ENCODE data around the gene ETHE1. TPM values are rescaled to one million over a fixed set of nuclear protein-coding genes. Genes with fewer than 3 reads are reported as not detected.
"Not testable (repeated sequence)": the region's sequence is repeated elsewhere in the genome, so short reads cannot be mapped to it uniquely, and the experiment has no call there.

Gene ETHE1
- total RNA-seq, 1 donor from 2014 or later, result 81.1 TPM

DNA sequence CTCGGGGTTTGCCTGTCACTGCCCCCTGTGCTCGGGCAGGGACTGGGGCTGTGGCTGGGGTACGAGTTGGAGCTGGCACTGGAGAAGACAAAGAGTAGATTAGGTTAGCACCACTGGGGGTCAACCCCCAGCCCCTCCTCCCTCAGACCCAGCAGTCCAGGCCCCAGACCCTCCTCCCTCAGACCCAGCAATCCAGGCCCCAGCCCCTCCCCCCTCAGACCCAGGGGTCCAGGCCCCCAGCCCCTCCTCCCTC lies 25.1 kb upstream of the ETHE1 start:
- DNase-seq (ENCODE audit: low read depth, low spot score), result no peak

DNA sequence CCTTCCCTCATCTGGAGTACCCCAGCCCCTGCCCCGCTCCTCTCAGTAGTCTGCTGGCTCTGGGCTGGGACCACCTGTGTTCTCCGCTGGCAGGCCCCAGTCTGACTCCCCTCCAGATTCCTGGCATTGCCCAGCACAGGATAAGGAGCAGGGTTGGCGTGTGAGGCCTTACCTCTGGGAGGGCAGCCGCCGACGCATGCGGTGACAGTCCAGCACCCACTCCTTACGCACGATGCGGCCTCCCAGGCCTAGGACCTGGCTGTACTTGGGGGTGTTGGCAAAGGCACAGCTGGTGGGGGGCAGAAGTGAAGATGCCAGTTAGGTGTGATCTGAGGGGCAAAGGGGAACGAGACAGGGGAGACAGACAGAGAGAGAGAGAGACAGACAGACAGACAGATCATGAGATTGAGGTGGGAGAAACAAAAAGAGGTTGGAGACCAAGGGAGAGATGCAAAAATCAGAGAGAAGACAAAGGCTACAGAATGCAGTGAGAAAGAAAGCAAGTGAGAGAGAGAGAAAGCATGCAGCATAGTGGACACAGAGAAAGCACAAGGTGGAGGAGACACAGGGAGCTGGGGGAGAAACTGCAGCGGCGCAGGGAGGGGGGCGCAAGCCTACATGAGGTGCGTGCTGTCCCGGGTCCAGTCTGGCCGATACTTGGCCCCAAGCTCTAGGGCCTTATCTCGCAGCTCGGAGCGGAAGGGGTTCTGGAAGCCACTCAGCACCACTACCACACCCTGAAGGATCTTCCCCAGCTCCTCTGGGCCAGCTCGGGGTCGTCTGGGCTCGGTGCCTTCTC lies 24.6 kb upstream of the ETHE1 start:
- no peak for DNase-seq (ENCODE audit: low read depth, low spot score)

DNA sequence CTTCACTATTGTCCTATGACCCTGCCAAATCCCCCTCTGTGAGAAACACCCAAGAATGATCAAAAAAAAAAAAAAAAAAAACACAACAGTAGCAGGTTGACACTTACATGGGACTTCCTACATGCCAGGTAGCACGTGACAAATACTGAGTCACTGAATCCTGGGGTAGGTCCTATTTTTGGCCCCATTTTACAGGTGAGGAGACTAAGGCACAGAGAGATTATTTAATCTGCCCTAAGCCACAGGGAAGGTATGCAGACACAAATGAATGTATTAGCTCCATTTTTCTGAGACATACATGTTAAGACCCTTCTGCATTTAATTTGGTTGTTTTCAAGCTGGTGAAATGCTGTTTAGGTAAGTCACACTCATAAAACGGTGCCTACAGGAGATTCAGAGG lies 21.7 kb upstream of the ETHE1 start:
- no peak for DNase-seq (ENCODE audit: low read depth, low spot score)

DNA sequence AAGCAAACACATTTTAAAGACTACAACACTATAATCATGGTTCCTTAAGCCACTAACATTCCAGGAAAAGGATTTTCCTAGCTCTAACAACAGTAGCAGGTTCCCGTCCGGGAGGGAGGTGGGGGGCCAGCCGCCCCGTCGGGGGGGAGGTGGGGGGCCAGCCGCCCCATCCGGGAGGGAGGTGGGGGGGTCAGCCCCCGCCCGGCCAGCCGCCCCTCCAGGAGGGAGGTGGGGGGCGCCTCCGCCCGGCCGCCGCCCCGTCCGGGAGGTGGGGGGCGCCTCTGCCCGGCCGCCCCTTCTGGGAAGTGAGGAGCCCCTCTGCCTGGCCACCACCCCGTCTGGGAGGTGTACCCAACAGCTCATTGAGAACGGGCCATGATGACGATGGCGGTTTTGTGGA lies 20.9 kb upstream of the ETHE1 start:
- not testable (repeated sequence) for DNase-seq (ENCODE audit: low read depth, low spot score)

DNA sequence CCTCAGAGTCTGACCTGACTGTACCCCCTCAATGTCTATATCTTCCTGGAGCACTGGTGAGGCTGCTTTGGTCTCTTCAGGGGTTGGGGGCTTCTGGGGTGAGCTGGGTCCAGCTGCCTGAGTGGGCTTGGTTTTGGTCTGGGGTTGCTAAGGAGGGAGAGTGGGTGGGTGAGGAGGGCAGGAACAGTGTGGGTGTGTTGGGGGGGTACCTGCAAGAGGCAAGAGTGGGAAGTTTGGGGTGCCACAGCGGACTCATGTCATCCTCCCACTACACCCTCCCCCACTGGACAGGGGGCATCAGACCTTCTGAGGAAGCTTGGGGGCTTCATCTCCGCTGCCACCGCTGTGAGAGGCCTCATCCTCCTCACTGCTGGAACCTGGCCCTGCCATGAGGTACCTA lies 19.6 kb upstream of the ETHE1 start:
- no peak for DNase-seq (ENCODE audit: low read depth, low spot score)

DNA sequence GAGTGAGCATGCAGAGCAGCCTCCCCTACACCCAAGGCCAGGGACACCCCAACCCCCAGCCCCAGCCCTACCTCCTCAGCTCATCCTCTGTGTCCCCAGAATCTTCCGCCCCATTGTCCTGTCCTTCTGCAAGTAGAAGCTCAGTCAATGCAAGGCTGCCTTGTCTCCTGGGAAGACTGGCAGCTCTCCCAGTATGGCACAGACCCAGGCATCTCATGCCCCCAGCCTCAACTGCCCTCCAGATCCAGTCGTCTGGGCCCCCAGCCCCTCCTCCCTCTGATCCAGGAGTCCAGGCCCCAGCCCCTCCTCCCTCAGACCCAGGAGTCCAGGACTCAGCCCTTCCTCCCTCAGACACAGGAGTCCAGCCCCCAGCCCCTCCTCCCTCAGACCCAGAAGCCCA lies 19.0 kb upstream of the ETHE1 start:
- no peak for DNase-seq (ENCODE audit: low read depth, low spot score)

DNA sequence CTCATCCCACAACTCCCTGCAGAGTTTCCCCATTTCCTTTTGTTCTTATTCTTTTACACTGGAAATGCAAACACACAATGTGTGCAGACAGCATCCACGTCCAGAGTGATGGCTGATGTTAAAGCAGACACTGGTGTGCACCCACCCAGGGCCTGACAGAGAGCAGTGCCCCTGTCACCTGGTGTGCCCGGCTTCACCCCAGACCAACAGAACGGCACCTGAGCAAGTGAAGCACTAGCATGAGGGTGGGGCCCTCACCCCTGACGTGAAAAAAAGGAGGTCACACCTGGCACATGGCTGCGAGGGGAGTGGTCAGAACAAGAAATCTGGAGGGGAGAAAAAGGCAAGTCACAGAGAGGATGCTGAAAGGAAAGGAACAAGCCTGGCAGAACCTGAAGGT lies 18.3 kb upstream of the ETHE1 start:
- DNase-seq (ENCODE audit: low read depth, low spot score), result no peak

DNA sequence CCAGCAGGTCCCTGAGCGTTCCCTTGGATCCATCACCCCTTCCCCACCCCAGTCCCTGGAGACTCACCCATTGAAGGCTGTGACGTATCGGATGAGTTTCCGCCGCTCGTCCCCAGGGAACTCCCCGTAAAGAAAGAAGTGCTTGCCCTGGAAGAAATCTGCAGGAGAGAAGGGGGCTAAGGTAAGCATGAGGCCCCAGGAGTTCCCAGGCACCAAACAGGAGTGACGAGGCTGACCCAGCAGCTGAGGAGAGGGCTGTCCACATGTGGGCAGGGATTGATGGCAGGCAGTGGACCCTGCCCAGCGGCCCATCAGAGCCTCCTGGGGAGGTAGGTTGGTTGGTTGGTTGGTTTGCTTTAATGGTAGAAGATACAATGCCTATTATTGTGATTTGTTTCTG lies 17.1 kb upstream of the ETHE1 start:
- no peak for DNase-seq (ENCODE audit: low read depth, low spot score)

DNA sequence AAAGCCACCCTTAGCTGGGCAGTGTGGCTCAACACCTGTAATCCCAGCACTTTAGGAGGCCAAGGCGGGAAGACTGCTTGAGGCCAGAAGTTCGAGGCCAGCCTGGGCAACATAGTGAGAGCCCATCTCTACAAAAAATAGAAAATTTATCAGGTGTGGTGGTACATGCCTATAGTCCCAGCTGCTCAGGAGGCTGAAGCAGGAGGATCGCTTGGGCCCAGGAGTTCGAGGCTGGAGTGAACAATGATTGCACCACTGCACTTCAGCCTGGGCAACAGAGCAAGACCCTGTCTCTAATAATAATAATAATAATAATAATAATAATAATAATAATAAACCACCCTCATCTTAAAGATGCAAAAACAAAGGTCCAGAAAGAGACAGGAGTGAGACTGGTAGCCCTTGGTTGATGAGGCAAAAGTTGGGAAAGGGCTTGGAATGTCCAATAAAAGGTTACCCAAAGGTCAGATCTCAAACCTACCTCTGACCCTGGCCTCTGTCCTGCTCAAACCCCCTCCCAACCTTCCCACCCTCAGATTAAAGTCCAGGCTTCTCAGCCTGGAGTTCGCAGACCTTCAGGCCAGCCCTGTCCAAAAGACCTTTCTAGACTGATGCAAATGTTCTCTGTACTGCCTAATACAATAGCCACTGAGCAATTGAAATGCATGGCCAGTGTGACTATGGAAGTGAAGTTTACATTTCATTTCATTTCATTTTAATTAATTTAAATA lies 15.1 kb upstream of the ETHE1 start:
- no peak for DNase-seq (ENCODE audit: low read depth, low spot score)

DNA sequence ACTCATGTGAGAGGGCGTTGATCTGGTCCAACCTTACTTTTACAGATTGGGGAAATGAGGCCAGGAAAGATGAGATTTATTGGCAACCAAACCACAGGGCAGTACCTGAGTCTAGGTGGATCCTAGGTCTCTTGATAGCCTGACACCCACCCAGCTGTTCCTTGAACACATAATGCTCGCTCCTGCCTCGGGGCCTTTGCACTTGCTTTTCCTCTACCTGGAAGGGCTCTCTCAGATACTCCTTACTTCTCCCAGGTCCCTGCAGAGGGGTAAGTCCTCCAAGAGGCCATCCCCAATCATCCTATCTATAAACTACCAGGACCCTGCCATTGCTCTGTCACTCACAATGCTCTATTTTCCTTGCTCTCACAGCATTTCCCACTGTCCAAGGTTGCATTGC lies 13.4 kb upstream of the ETHE1 start:
- no peak for DNase-seq (ENCODE audit: low read depth, low spot score)

DNA sequence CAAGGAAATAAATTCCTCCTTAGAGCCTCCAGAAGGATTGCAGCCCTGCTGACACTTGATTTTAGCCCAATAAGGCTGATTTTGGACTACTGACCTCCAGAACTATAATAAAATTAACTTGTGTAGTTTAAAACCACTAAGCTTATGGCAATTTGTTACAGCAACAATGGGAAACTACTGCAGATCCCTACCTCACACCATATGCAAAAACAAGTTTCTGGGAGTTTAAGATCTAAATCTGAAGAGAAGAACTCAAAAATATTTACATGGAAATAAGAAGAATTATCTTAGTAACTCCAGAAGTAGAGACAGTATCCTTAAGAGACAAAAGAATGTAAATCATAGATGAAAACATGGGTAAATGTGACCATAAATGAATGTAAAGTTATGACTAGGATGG lies 11.9 kb upstream of the ETHE1 start:
- DNase-seq (ENCODE audit: low read depth, low spot score), result no peak

DNA sequence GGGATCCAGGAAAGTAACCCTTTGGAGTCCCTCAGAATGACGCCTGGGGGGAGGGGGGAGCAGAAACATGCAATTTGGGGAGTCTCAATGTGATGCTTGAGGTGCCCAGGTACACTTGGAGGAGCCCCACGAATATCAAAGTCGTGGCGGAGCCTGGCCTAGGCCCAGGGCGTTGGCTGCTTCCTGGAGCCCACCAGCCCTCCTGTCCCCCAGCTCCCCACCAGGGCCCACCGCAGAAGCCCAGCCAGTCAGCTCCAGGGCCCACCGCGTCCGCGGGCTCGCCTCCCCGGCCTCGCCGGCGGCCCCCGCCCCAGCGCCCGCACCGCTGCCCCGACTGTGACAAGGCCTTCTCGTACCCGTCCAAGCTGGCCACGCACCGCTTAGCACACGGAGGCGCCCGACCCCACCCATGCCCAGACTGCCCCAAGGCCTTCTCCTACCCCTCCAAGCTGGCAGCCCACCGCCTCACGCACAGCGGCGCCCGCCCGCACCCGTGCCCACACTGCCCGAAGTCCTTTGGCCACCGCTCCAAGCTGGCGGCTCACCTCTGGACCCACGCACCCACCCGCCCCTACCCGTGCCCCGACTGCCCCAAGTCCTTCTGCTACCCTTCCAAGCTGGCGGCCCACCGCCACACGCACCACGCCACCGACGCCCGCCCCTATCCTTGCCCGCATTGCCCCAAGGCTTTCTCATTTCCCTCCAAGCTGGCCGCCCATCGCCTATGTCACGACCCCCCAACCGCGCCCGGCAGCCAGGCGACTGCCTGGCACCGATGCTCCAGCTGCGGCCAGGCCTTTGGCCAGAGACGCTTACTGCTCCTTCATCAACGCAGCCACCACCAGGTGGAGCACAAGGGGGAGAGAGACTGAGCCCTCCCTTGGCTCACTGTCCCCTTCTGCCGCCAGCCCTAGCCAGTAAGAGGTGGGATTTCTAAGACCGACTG lies 8.1 kb upstream of the ETHE1 start:
- DNase-seq (ENCODE audit: low read depth, low spot score), result no peak

DNA sequence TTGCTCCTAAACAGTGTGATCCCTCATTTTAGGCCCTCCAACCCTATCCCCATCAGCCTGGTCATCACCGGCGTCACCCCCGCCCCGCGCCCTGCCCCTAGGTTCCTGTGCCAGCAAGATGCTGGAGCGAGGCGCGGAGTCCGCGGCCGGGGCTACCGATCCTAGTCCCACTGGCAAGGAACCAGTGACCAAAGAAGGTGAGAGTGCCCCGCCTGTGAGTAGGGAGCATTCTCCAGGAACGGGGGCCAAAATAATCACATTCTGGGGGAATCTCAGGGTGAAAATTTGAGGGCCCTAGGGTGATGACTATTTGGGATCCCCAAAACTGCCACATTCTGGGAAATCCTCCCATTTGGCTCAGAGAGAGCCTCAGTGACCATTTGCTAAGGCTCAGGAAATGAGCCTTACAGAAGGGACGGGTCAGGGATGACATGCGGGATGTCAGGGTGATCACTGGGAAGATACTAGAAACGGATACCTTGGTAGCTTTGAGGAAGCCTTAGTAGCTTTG lies 7.4 kb upstream of the ETHE1 start:
- no peak for DNase-seq (ENCODE audit: low read depth, low spot score)

DNA sequence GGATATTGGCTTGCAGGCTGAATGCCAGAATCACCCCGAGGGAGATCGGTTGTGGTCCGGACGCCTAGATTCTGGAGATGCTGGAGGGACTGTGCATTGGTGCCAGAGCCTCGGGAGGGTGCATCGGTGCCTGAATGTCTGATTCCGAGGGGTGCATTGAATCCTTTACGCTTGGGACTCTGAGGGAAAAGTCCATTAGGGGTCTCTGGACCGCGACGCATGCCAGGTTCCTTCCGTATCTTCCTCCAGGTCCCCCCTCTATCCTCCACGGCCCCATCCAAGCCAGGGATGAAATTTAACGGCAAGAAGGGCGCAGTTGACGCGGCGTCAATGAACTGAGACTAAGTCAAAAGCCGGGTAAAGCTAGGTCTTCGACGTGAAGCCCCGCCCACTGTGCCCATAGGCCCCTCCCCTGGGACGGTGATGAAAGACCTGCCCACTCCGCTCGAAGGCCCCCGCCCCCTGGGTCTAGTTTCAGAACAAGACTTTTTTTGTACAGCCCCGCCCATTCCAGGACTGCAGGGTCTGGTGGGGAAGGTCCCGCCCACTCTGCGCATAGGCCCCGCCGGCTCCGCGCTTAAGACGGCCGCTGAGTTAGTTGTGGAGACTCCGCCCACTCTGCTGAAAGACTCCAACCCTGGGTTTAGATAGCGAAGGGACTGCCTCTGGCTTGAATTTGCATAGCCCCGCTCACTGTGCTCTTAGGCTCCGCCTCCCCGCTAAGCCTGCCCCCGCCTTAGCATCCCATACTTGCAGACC lies 6.7 kb upstream of the ETHE1 start:
- DNase-seq (ENCODE audit: low read depth, low spot score), result peak; percentile 99

DNA sequence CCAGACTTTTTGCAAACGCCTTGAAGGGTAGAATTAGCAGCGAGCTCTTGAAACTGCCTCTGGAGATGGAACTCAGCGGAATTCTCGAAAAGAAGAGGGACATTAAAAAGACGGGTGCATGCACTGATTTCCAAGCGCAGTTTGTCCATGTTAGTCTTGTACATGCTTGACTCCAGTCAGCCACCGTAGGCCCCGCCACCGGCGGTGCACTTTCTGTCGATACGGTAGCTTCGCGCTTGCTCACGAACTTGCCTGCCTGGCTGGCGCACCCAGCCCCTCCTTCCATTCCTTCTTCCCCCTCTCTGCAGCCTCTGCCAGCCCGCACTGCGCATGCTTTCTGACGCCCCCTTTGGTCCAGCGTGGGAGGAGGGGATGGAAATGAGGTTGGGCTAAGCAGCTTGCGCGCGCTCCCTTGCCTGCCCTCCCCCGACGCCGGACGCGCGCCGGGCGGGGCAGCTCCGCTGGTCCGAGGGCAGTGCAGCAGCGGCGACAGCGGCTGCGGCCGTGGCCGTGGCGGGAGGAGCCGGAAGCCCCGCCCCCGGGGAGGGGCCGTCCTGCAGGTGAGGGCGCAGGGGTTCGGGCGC lies 6.1 kb upstream of the ETHE1 start, which contains the start of gene ZNF575:
TSS of gene ZNF575 (plus strand) at position 227 of the 584 bp plus-strand sequence. CDS start 1,235 bp downstream, outside the sequence.
- DNase-seq (ENCODE audit: low read depth, low spot score), result peak; percentile 64

DNA sequence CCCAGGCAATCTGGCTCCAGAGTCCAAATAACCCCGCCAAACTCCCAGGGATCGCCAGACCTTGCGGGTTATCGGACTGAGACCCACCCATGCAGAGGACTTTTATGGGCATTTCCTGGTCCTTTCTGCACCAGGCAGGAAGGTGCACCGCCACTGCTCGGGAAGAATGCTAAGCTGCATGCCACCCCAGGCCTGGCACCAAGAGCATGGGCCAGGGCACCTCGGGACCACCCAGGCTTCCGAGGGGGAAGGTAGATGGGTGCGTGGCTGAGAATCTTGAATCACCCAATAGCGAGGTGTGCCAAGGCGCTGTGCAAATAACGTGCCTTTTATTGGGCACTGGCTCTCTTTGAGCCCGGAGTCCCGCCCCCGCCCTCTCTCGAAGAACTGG lies 5.6 kb upstream of the ETHE1 start:
- DNase-seq (ENCODE audit: low read depth, low spot score), result no peak

DNA sequence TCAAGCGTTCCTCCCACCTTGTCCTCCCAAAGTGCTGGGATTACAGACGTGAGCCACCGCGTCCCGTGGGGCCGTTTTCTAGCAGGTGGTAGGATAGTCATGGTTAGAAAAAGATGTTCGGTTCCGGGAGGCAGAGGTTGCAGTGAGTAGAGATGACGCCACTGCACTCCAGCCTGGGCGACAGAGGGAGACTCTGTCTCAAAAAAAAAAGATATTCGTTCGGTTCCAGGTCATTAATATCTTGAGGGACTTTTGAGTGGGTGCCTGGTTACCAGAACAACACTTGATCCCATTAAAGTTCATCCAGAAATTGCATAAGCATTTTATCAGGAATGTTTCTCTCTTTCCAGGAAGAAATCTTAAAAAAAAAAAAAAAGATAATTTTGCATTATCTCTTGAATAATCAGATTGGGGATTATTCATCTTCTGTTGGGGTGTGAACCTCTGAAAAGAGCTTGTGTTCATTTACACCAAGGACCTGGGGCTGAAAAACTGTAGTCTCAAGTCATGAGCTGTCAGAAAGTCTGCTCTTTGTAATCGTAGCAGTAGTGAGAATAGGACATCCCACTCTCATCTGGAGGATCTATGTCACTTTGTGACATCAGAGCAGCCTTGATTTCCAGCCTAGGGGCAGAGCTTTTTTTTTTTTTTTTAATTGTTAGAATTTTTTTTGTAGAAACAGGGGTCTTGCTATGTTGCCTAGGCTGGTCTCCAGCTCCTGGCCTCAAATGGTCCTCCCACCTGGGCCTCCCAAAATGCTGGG lies 1.0 kb upstream of the ETHE1 start:
- DNase-seq (ENCODE audit: low read depth, low spot score), result no peak

DNA sequence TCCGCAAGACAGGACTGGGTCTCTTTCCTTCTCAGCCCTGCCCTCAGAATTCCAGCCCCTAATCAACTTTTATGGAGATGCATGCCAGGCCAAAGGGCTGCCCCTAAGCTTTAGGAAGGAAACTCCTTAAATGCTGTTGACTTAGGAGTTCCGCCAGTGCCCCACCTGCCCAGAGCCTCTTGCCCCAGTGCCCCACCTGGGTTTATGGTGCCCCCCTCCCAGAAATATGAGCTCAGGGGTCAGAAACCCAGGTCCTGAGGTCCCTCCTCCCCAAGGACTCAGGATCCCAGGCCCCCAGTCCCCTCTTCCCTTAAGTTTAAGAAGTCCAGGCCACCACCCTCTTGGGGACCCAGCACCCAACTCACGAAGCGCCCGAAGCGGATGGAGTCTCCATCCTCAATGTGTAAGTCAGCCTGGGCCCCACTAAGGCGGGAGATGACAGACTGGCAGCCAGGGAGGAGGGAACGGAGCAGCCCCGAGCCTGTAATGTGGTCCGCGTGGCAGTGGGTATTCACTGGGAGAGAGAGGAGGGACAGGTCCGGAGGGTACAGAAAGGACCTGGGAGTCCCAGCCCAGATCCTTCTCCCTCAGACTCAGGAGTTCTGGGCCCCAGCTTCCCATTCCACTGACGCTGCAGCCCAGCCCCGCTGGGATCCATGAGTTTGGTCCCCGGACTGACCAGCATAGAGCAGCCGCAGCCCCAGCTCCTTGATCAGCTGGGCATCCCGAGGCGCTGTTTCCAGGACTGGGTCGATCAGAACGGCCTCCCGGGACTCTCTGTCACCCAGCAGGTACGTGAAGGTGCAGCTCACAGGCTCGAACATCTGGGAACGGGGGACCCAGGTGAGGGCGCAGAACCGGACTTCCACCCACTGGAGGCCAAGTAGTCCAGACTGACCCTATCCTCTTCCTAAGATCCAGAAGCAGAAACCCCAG lies 897 bp downstream of the ETHE1 start:
- no peak for DNase-seq (ENCODE audit: low read depth, low spot score)

All from pulmonary artery endothelial cell (primary cell).